ENCODE data around the gene ZBTB8B. TPM values are rescaled to one million over a fixed set of nuclear protein-coding genes. Genes with fewer than 3 reads are reported as not detected.

The ZBTB8B gene
- total RNA-seq, 1 experiment from 2014 or later, result 0.22 TPM

DNA sequence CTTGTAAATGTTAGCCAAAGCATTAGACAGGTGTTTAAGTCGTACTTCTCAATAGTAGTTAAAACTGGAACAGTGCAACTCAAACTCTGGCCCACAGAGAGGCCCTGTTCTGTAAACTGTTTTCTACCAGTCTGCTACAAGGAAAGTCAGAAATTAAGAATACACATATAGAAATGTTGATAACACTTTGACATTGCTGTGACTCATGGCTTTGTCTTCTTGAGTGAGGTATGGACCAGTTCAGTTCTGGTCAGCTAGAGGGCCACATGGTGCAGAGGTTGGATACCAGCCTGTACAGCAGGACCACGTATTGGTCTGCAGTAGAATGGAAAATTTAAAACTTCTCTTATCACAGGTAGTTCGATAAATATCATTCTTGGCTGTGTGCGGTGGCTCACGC, 22.3 kb downstream of the ZBTB8B start:
- H3K27me3 ChIP-seq (ENCODE audit: low read length), result no peaks in the 10 kb centered on the region
- H3K79me2 ChIP-seq (ENCODE audit: low read length), result no peaks in the 10 kb centered on the region
- intact Hi-C loops (cut with micrococcal nuclease), result no loop called here
- ATAC-seq (no peak), DNase-seq (no peak)
- no TSS peak for BruUV-seq (replicated peaks)
- H3K9me3 ChIP-seq (ENCODE audit: low read length), result no peaks in the 10 kb centered on the region
- H2AFZ ChIP-seq (ENCODE audit: low read length), result no peak overlapping the region
- no peak overlapping the region for H3K27ac ChIP-seq (ENCODE audit: low read length)
- POLR2A ChIA-PET (ENCODE audit: unreplicated experiment), result no interaction called here
- no peaks in the 10 kb centered on the region for H3K9me2 ChIP-seq (replicated peaks; ENCODE audit: low read length)
- no peak overlapping the region for H3K9ac ChIP-seq (ENCODE audit: low read length)
- no peak overlapping the region for H3K4me3 ChIP-seq (ENCODE audit: low read length)
- no peaks in the 10 kb centered on the region for H3K36me3 ChIP-seq (ENCODE audit: low read depth, low read length)
- H4K20me1 ChIP-seq (ENCODE audit: low read length), result no peaks in the 10 kb centered on the region
- CTCF ChIA-PET, result no interaction called here
- no peaks in the 10 kb centered on the region for H3F3A ChIP-seq (ENCODE audit: low read length, unreplicated experiment)
- TF ChIP-seq, protein P1, sequence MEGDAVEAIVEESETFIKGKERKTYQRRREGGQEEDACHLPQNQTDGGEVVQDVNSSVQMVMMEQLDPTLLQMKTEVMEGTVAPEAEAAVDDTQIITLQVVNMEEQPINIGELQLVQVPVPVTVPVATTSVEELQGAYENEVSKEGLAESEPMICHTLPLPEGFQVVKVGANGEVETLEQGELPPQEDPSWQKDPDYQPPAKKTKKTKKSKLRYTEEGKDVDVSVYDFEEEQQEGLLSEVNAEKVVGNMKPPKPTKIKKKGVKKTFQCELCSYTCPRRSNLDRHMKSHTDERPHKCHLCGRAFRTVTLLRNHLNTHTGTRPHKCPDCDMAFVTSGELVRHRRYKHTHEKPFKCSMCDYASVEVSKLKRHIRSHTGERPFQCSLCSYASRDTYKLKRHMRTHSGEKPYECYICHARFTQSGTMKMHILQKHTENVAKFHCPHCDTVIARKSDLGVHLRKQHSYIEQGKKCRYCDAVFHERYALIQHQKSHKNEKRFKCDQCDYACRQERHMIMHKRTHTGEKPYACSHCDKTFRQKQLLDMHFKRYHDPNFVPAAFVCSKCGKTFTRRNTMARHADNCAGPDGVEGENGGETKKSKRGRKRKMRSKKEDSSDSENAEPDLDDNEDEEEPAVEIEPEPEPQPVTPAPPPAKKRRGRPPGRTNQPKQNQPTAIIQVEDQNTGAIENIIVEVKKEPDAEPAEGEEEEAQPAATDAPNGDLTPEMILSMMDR (conservative IDR thresholded peaks at IDR 0.05; ENCODE audit: low read depth, low read length), result no peak
- TF ChIP-seq EZH2phosphoT487 (IDR thresholded peaks at IDR 0.05; ENCODE audit: borderline replicate concordance, low read length) (no peak), EZH2 (IDR thresholded peaks at IDR 0.05; ENCODE audit: low read length, unreplicated experiment) (no peak)
- H3K4me2 ChIP-seq (ENCODE audit: low read length), result peak overlapping the region; percentile 20; the same call in 1 of the 2 replicates
- peaks cover 12% of the 10 kb centered on the region for H3K4me1 ChIP-seq (ENCODE audit: insufficient read depth, low read length)

DNA sequence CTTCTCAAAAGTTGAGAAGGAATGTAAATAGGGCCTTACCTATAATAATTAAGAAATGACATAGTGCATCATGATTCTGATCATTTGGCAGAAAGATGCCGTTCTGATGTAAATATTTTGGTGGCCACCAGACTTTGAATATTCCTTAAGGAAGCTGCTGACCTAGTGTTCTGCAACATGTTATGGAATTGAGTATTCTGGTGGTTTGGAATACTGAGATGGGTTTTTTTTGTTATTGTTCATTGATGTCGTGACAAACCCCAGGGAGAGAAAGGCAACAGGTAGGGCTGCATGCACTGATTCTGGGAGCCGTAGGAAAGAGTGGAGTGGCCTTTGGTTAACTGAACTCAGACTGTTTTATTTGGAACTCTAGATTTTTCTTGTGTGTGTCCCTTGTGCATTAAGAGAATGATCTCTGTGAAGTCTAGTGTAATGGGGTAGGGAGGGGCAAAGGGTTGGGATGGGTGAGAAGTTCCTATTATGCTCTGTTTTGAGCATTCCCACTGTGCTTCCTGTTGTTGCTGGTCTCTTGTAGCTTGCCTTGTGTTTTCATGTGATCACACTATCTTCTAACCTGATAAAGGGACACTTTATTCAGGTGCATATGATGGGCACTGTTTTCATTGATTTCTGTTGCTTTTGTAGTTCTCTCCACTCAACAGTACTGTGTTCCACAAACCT, 25.0 kb downstream of the ZBTB8B start:
- no peak for ATAC-seq
- intact Hi-C loops (cut with micrococcal nuclease), result no loop called here
- ChIA-PET CTCF (no interaction called here), POLR2A (ENCODE audit: unreplicated experiment) (no interaction called here)
- no peaks in the 10 kb centered on the region for H3K9me2 ChIP-seq (replicated peaks; ENCODE audit: low read length)
- no peaks in the 10 kb centered on the region for H3K27me3 ChIP-seq (ENCODE audit: low read length)
- H3K4me2 ChIP-seq (ENCODE audit: low read length), result no peak overlapping the region
- DNase-seq, result no peak
- H3K4me1 ChIP-seq (ENCODE audit: insufficient read depth, low read length), result peaks cover 12% of the 10 kb centered on the region
- no peak overlapping the region for H3K4me3 ChIP-seq (ENCODE audit: low read length)
- H3F3A ChIP-seq (ENCODE audit: low read length, unreplicated experiment), result no peaks in the 10 kb centered on the region
- H3K36me3 ChIP-seq (ENCODE audit: low read depth, low read length), result no peaks in the 10 kb centered on the region
- no peak overlapping the region for H3K9ac ChIP-seq (ENCODE audit: low read length)
- no peaks in the 10 kb centered on the region for H3K79me2 ChIP-seq (ENCODE audit: low read length)
- BruUV-seq (replicated peaks), result no TSS peak
- no peak overlapping the region for H3K27ac ChIP-seq (ENCODE audit: low read length)
- no peak overlapping the region for H2AFZ ChIP-seq (ENCODE audit: low read length)
- no peaks in the 10 kb centered on the region for H4K20me1 ChIP-seq (ENCODE audit: low read length)
- no peaks in the 10 kb centered on the region for H3K9me3 ChIP-seq (ENCODE audit: low read length)
- TF ChIP-seq, protein P1 (conservative IDR thresholded peaks at IDR 0.05; ENCODE audit: low read depth, low read length), result no peak
- no peak for TF ChIP-seq EZH2 (IDR thresholded peaks at IDR 0.05; ENCODE audit: low read length, unreplicated experiment)
- no peak for TF ChIP-seq EZH2phosphoT487 (IDR thresholded peaks at IDR 0.05; ENCODE audit: borderline replicate concordance, low read length)

DNA sequence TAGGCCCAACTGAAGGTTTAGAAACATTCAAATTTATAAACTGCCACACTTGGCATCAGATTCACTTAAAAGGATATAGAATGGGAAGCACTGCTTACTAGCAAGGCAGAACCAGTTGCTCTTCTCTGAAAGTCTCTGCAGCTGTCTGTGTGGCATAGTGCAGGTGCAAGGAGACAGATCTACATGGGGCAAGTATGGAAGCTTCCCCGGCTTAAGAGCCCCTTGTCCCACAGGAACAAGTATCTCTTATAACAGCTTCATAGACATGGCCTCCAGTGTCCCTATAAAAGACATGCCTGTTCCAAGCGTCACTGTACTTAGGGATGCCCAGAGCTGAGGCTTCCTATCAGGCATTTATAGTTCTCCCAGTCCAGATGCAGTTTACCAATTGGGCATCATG, 26.5 kb downstream of the ZBTB8B start:
- intact Hi-C loops (cut with micrococcal nuclease), result no loop called here
- H3K27ac ChIP-seq (ENCODE audit: low read length), result no peak overlapping the region
- no peaks in the 10 kb centered on the region for H3F3A ChIP-seq (ENCODE audit: low read length, unreplicated experiment)
- H3K9me2 ChIP-seq (replicated peaks; ENCODE audit: low read length), result no peaks in the 10 kb centered on the region
- H3K9me3 ChIP-seq (ENCODE audit: low read length), result no peaks in the 10 kb centered on the region
- BruUV-seq (replicated peaks), result no TSS peak
- no peaks in the 10 kb centered on the region for H3K27me3 ChIP-seq (ENCODE audit: low read length)
- no peak overlapping the region for H3K4me2 ChIP-seq (ENCODE audit: low read length)
- no peak for TF ChIP-seq EZH2 (IDR thresholded peaks at IDR 0.05; ENCODE audit: low read length, unreplicated experiment)
- TF ChIP-seq, protein P1 (conservative IDR thresholded peaks at IDR 0.05; ENCODE audit: low read depth, low read length), result no peak
- no peak for TF ChIP-seq EZH2phosphoT487 (IDR thresholded peaks at IDR 0.05; ENCODE audit: borderline replicate concordance, low read length)
- no peak overlapping the region for H3K4me3 ChIP-seq (ENCODE audit: low read length)
- no peaks in the 10 kb centered on the region for H3K79me2 ChIP-seq (ENCODE audit: low read length)
- ChIA-PET CTCF (no interaction called here), POLR2A (ENCODE audit: unreplicated experiment) (no interaction called here)
- no peaks in the 10 kb centered on the region for H3K36me3 ChIP-seq (ENCODE audit: low read depth, low read length)
- no peak overlapping the region for H2AFZ ChIP-seq (ENCODE audit: low read length)
- H3K4me1 ChIP-seq (ENCODE audit: insufficient read depth, low read length), result peaks cover 9% of the 10 kb centered on the region
- no peaks in the 10 kb centered on the region for H4K20me1 ChIP-seq (ENCODE audit: low read length)
- DNase-seq, result no peak
- H3K9ac ChIP-seq (ENCODE audit: low read length), result no peak overlapping the region
- no peak for ATAC-seq
